Activated CD4-positive, alpha-beta T cell treated with anti-CD3 and anti-CD28 coated beads for 1 hour (primary cell): Measurements from ENCODE around the gene LILRA2.
"Not testable (repeated sequence)": the region's sequence is repeated elsewhere in the genome, so short reads cannot be mapped to it uniquely, and the experiment has no call there.

Experiments
- DNase-seq: peaks from one replicate; pipeline ENCODE4 v3.0.0-alpha.2; 2020

The LILRA2 gene

DNA sequence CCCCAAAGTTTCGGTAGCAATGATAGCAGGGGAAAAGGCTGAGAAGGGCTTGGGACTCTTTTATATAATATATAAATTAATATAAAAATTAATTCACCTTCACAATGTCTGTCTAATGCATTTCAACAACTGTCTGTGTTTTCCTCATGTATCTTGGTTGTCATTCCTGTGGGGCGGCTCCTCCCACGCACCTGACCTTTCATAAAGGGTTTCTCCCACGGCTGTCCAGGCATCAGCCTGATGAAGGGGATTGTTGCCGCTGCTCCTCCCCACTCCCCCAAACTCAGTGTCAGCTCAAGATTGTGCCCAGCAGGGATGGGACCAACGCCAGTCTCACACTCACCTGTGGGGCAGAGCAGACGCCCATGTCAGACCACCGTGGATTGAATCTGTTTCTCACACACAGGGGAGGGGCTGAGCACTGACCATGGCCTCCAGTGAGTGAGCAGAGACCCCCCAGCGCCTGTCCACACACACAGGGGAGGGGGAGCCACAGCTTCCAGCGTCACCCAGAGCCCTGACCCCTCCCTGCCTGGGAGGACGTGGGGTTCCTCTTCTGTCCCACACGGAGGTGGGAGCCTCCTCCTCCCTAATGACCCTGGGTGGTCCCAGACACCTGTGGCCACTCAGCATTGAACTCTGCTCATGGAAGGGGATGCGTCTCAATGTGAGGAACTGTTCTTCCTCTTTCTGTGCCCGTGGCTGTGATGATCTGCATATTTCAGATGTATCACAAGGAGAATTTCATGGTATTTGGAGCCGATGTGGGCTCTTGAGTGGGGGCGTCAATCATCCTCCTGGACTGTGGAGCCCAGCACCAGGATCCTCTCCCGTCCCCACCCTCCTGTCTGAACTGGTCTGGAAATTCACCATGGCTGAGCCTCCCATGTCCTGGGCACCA, 1.6 kb upstream of the LILRA2 start:
- not testable (repeated sequence) for DNase-seq

- no peak for DNase-seq
Measured at GRCh38 chr19:54572696-54573311, 786 bp upstream of the LILRA2 start.

GRCh38 chr19:54574051-54574450, 461 bp downstream of the LILRA2 start:
- DNase-seq = no peak

DNA sequence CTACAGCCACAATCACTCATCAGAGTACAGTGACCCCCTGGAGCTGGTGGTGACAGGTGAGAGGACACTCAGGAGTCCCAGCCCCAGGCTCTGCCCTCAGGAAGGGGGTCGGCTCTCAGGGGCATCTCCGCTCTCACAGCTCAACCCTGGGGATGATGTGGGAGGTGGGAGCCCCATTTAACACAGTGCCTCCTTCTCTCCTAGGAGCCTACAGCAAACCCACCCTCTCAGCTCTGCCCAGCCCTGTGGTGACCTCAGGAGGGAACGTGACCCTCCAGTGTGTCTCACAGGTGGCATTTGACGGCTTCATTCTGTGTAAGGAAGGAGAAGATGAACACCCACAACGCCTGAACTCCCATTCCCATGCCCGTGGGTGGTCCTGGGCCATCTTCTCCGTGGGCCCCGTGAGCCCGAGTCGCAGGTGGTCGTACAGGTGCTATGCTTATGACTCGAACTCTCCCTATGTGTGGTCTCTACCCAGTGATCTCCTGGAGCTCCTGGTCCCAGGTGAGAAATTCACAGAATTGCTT, 1.0 kb downstream of the LILRA2 start:
- DNase-seq = no peak

- DNase-seq = not testable (repeated sequence)
Measured at GRCh38 chr19:54575205-54575604, 1.6 kb downstream of the LILRA2 start.

DNA sequence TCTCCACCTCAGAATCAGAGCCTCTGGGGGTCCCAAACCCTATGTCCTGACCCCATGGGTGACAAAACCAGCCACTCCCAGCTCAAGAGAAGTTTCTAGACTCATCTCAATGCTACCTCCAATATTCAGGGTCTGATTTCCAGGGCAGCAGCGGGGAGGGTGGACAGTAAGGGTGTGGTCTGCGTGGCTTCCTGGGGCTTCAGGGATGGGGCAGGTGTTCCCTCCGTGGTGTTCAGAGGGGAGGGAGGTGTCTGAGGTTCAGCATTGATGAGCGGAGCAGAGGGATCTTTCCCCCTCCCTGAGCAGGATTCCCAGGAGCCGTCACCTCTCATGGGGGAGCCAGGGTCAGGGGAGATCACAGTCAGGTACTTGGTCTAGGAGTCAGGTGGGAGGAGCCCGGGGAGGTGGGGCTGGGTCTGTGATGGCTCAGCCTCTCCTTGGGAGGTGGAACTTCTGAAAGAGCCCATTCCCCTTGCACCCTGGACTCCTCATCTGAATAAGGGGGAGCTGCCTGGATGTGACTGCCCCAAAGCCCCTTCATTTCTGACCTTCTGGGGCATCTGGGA, 2.9 kb downstream of the LILRA2 start:
- no peak for DNase-seq

DNA sequence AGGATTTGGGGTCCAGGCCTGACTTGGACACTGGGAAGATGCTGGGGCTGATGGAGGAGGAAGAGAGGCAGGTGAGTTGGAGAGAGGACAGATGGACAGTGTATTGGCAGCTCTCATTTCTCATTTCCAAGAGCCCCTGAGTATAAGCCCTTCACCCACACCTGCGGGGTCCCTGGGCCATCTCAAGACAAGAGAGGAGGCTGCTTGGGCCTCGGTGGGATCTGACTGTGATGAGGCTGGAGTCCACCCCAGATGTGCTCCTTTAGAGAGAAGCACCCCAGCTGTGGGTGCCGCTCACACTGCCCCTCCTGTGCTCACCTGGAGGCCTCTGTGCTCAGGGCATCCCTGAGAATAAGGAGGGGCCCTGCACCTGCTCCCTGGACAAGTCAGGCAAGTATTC, 3.7 kb downstream of the LILRA2 start:
- no peak for DNase-seq

GRCh38 chr19:54578268-54578667, 4.7 kb downstream of the LILRA2 start:
- DNase-seq = not testable (repeated sequence)

- DNase-seq = no peak
Measured at GRCh38 chr19:54586397-54586796, 12.8 kb downstream of the LILRA2 start.

DNA sequence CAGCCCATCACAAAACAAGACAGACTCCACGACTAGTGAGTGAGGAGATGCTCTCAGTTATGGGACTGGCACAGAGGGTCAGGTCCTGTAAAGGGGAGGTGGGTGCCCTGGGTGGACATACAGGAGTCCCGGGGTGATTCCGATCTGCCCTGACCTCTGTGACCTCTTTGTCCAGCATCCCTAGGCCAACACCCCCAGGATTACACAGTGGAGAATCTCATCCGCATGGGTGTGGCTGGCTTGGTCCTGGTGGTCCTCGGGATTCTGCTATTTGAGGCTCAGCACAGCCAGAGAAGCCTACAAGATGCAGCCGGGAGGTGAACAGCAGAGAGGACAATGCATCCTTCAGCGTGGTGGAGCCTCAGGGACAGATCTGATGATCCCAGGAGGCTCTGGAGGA, 13.4 kb downstream of the LILRA2 start:
- no peak for DNase-seq

- DNase-seq = not testable (repeated sequence)
Measured at GRCh38 chr19:54593445-54593844, 19.9 kb downstream of the LILRA2 start, which contains the start of gene LILRA1. Gene LILRA1 (plus strand): TSS chr19:54593632. CDS start chr19:54594245, 613 bp downstream.

DNA sequence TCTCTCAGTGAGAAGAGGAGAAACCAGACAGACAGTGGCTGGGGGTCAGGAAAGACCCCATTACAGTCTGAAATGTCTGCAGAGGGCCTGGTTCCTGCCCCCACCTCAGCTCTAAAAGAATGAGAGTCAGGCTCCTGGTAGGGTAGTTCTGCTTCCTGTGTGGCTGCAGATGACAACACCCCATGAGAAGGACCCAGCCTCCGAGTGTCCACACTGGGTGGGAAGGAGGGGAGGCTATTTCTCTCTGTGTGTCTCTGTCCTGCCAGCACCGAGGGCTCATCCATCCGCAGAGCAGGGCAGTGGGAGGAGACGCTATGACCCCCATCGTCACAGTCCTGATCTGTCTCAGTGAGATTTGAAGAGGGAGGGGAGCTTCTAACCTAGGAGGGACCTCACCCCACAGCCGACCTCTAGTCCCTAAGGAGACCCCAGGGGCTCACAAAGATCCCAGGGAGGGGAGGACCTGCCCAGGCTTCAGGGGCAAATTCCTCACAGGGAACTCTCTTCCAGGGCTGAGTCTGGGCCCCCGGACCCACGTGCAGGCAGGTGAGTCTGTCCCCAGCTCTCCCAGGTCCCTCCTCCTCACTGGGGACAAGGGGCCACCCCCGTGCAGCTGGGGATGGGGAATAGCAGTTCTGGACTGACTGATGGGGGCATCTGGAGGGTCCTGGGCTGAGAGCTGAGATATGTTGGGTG, 20.5 kb downstream of the LILRA2 start:
- DNase-seq = not testable (repeated sequence)

DNA sequence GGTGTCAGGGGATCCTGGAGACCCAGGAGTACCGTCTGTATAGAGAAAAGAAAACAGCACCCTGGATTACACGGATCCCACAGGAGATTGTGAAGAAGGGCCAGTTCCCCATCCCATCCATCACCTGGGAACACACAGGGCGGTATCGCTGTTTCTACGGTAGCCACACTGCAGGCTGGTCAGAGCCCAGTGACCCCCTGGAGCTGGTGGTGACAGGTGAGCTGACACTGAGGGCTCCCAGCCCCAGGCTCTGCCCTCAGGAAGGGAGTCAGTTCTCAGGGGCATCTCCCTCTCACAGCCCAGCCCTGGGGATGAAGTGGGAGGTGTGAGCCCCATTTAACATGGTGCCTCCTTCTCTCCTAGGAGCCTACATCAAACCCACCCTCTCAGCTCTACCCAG, 21.1 kb downstream of the LILRA2 start:
- no peak for DNase-seq

DNA sequence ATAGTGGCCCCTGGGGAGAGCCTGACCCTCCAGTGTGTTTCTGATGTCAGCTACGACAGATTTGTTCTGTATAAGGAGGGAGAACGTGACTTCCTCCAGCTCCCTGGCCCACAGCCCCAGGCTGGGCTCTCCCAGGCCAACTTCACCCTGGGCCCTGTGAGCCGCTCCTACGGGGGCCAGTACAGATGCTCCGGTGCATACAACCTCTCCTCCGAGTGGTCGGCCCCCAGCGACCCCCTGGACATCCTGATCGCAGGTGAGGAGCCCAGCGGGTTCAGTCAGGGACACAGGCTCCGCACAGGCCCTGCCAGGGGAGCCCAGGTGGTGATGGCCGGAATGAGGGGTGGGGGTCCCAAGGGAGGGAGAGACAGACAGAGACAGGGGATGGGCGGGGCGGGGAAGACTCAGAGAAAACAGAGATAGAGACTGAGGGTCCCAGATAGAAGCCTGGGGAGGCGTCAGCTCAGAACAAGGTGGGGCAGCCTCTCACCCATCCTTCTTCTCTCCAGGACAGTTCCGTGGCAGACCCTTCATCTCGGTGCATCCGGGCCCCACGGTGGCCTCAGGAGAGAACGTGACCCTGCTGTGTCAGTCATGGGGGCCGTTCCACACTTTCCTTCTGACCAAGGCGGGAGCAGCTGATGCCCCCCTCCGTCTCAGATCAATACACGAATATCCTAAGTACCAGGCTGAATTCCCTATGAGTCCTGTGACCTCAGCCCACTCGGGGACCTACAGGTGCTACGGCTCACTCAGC, 22.3 kb downstream of the LILRA2 start:
- DNase-seq = not testable (repeated sequence)

DNA sequence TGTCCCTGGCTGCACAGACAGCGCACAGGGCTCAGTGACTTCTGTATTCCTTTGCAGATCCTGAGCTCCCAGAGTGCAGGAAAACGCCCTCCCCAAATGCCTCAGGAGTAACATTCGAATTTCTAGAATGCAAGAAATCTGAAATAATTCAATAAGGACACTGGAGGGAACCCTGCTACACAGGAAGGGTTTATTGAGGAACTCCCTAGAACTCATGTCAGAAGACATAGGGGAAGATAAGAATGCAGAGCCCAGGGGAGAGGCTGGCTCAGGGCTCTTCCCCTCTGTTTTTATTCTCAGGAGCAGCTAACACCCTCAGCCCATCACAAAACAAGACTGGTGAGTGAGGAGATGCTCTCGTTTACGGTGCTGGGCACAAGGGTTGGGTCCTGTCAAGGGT, 26.6 kb downstream of the LILRA2 start:
- no peak for DNase-seq

DNA sequence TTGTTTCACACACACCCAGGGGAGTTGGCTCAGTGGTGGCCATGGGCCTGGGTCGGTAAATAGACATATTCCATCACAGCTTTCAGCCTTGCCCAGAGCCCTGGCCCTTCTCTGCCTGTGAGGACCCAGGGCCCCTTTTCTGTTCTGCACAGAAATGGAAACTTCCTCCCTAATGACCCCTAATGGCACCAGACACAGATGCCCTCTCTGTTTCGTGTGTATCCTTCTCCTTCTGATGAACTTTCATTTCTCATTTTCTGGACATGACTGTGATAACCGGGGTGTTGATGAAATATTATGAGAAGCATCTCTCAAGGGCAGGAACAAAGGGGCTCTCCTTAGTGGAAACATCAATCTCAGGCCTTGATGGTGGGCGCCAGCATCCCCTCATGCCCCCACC, 32.6 kb downstream of the LILRA2 start:
- no peak for DNase-seq

DNA sequence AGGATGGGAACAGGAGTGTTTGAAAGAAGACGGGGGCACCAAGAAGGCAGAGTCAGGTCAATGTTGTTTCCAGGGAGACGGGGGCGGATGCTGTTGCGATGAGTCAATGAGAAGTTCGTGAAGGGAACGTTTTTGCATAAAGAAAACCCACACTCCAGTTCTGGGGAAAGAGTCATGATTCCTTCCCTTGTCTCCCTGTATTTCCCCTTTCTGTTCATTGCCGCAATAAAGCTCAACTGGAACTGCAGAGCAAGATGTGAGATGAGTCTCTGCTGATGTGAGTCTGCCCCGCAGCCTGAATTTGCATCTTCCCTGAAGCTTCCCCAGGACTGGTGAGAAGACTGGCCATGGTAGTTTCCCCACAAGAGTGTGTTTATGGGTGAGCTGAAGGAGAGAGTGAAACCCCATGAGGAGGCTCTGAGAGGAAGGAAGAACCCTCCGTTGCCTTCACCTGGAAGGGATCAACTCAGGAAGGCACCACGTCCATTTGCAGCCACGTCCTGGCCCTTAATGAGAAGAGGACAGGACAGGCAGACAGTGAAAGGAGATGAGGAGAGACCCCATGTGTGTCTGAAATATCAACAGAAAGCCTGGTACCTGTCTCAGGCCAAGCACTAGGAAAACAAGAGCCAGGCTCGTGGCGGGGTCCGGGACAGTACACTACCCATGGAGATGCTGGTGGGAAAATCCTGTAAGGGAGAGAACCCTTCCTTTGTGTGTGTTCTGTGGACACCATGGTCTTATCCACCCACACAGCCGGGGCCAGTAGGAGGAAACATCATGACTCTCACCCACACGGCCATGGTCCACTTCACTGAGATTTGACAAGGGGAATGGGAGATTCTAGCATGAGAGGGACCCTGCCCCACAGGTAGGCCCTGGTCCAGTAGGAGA, 33.5 kb downstream of the LILRA2 start:
- DNase-seq = no peak

- DNase-seq = no peak
Measured at GRCh38 chr19:54607785-54608150, 34.2 kb downstream of the LILRA2 start.

DNA sequence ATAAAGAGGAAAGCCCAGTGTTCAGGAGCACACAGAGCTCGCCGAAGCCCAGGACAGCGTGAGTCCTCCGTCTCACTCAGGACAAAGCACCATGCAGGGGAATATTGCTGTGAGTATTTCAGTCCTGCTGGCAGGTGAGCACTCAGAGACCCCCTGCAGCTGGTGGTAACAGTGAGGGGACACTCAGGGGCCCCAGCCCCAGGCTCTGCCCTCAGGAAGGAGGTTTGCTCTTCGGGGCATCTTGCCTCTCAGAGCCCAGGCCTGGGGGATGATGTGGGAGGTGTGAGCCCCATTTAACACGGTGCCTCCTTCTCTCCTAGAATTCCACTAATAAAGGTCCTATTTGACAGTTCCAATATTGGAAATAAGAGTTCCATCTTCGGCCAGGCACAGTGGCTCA, 34.6 kb downstream of the LILRA2 start:
- DNase-seq = no peak

GRCh38 chr19:54608792-54609191, 35.2 kb downstream of the LILRA2 start:
- DNase-seq = no peak

DNA sequence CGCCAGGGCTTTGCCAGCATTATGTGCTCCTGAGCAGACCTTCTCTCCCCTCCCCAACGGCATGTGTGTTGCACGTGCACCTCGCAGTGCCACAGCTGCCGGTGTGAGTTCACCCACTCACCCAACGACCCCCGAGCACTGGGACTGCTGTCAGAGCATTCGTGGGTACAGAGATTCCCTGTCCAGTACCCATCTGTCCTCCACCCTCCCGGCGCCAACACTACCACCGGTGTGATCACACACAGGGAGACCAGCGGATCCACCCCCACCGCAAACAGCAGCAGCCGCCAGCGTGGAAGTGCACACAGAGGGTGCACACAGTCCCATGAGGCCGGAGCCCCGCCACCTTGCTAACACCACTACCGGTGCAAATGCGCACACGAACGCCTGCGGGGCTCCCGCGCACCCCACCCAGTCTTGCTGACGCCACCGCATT, 35.8 kb downstream of the LILRA2 start:
- DNase-seq = no peak
